SK-N-MC (cell line): ENCODE data around the gene SLC4A1.

Experiments
- DNase-seq: peaks from one replicate; pipeline ENCODE4 v3.0.0-alpha.2; 2011; ENCODE audit warnings: low read depth, low spot score
- H3K27ac ChIP-seq: fragments of 200-600 bp; sonication (generic); 2 replicates; pipeline ENCODE4 v1.5.1; 2016; ENCODE audit warnings: mixed run types
- H3K36me3 ChIP-seq: fragments of 200-600 bp; sonication (generic); 2 replicates; pipeline ENCODE4 v1.6.1; 2017; ENCODE audit warnings: antibody characterized with exemption, low read length, mixed read lengths; ENCODE audit not compliant: insufficient read depth
- H3K4me3 ChIP-seq: fragments of 200-600 bp; sonication (generic); 2 replicates; pipeline ENCODE4 v1.5.1; 2016
- H3K9ac ChIP-seq: fragments of 200-600 bp; sonication (generic); 2 replicates; pipeline ENCODE4 v1.8.0; 2017; ENCODE audit warnings: mixed run types, mixed read lengths; ENCODE audit not compliant: insufficient read length
- H3K9me3 ChIP-seq: fragments of 200-600 bp; sonication (generic); 2 replicates; pipeline ENCODE4 v1.6.1; 2017; ENCODE audit warnings: low read depth, mild to moderate bottlenecking, antibody characterized with exemption, low read length, moderate library complexity, mixed read lengths
- EZH2 ChIP-seq: fragments of 200-600 bp; sonication (generic); IDR thresholded peaks from one replicate; pipeline ENCODE4 v1.6.1; 2017; ENCODE audit warnings: antibody characterized with exemption
- FOXP2 ChIP-seq: optimal IDR thresholded peaks from 2 replicates; pipeline ENCODE3; 2011; ENCODE audit warnings: mild to moderate bottlenecking, moderate library complexity; ENCODE audit not compliant: insufficient read depth; ENCODE audit errors: extremely low read length, control extremely low read depth
- POLR2AphosphoS5 ChIP-seq: IDR thresholded peaks from 2 replicates; pipeline ENCODE4 v1.6.1; 2012; ENCODE audit warnings: mild to moderate bottlenecking, low read depth, low read length, borderline replicate concordance

The SLC4A1 gene

GRCh38 chr17:44220213-44221083 is 47.5 kb downstream of the SLC4A1 start:
- no peak for DNase-seq
- TF ChIP-seq POLR2AphosphoS5, result peak; percentile 51; the same call in 1 of the 2 replicates
- TF ChIP-seq FOXP2, result no peak
- Histone ChIP-seq H3K36me3 (peaks cover 22% of the 10 kb centered on the region), H3K9me3 (no peaks in the 10 kb centered on the region), H3K9ac (peak overlapping the region; percentile 99), H3K4me3 (peak overlapping the region; percentile 98), H3K27ac (peak overlapping the region; percentile 98)

GRCh38 chr17:44219616-44220212 is 48.2 kb downstream of the SLC4A1 start, which contains the start of gene UBTF:
Gene UBTF, minus strand, starts transcription at chr17:44219675. Its CDS starts 1,446 bp downstream, at chr17:44218229.
- Histone ChIP-seq H3K27ac (peak within 1 kb of the TSS; percentile 98), H3K36me3 (peaks cover 30% of the 10 kb centered on the region), H3K9ac (peak within 1 kb of the TSS; percentile 99), H3K4me3 (peak within 1 kb of the TSS; percentile 98), H3K9me3 (no peaks in the 10 kb centered on the region)
- TF ChIP-seq EZH2 (no peak), POLR2AphosphoS5 (0 out of 2 replicates have a peak, but pooled peaks have one; percentile 2)
- DNase-seq, result no peak

DNA sequence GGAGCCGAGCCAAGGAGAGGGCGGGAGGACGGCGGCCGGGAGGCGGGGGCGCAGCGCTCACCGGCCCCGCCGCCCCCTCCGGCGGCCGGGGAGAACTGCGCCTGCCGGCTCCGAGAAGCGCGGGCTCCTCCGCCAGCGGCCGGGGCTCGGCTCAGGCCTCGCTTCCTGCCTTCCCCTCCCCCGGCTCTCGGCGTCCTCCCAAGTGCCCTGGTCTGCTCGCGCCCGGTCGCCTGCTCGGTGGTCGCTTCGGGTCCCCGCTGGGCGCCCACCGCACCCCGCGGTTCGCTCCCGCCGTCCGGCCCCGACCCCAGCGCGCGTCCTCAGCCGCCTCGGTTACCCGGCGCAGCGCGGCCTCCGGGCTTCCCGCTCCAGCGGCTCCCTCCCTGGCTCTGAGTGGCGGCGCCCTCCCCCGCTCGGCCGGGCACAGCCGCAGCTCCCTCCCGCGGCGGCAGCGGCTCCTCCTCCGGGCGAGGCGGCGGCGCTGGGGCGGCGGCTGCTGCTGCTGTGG is 48.8 kb downstream of the SLC4A1 start:
- DNase-seq, result no peak
- Histone ChIP-seq H3K4me3 (peak overlapping the region; percentile 98), H3K36me3 (peaks cover 35% of the 10 kb centered on the region)

DNA sequence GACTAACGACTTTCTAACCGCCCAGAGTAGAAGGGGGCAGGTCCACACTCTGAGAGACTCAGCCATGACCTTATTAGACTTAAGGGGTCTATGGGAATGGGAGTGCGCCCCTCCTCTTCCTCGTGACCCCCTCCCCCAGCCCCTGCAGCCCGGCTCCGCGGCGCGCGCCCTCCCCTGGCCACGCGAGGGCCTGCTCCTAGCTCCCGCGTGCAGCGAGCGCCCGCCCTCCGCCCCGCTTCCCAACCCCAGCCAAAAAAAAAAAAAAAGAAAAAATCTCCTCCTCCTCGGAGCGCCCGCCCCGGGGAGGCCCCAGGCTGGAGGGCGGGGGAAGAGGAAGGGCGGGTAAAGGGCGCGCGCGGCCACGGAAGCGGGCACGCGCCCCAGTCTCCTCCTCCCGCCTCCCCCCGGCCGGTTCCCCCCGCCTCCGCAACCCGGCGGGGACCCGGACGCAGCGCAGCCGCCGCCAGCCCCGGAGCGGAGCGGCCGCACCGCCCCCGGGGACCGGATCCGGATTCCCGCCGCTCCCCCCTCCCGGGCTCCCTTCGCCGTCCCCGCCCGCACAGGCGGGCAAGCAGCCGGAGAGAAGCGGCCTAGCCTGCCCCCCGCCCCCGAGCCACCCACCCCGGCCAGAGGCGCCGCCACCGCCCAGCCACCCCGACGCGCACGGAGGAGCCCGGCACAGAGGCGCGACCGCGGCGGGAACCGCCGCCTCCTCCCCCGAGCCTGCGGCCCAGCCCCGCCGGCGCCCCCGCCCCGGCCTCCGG is 49.4 kb downstream of the SLC4A1 start:
- H3K36me3 ChIP-seq, result peaks cover 41% of the 10 kb centered on the region
- H3K4me3 ChIP-seq, result peak overlapping the region; percentile 98
- peak; percentile 45 for TF ChIP-seq POLR2AphosphoS5
- TF ChIP-seq EZH2, result no peak
- H3K9ac ChIP-seq, result peak overlapping the region; percentile 93
- DNase-seq, result no peak
- H3K9me3 ChIP-seq, result no peaks in the 10 kb centered on the region
- H3K27ac ChIP-seq, result peak overlapping the region; percentile 98

More for the DNA sequence above, 48.8 kb downstream of the SLC4A1 start:
- TF ChIP-seq EZH2 (no peak), FOXP2 (no peak), POLR2AphosphoS5 (no peak)
- Histone ChIP-seq H3K9me3 (no peaks in the 10 kb centered on the region), H3K27ac (peak overlapping the region; percentile 98), H3K9ac (peak overlapping the region; percentile 93)

- no peaks in the 10 kb centered on the region for H3K9me3 ChIP-seq
- peak overlapping the region; percentile 98 for H3K4me3 ChIP-seq
- no peak for TF ChIP-seq FOXP2
- no peak for TF ChIP-seq EZH2
- TF ChIP-seq POLR2AphosphoS5, result no peak
- peak overlapping the region; percentile 89 for H3K9ac ChIP-seq
- H3K36me3 ChIP-seq, result peaks cover 48% of the 10 kb centered on the region
- DNase-seq, result no peak
- peak overlapping the region; percentile 87 for H3K27ac ChIP-seq
Observed at GRCh38 chr17:44217738-44218343, 50.1 kb downstream of the SLC4A1 start.

DNA sequence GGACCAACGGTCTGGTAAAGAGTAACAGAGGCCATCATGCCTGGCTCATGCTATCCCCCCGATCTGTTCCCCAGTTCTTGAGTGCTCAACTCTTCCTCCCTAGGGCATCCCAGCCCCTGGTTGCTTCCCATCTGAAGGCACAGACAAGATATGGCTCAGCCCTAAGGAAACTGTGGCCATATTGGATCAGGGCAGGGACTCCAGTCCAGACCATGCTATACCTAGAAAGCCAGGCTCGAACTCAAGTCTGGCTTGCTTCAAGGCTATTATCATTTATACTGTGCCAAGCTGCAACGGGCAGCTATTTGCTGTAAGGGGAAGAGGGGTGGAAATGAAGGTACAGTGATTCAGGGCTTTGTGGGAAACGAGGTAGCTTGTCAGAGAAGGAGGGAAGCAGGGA is 51.2 kb downstream of the SLC4A1 start:
- peak overlapping the region; percentile 89 for H3K9ac ChIP-seq
- no peak overlapping the region for H3K27ac ChIP-seq

GRCh38 chr17:44216173-44216572 is 51.8 kb downstream of the SLC4A1 start:
- H3K4me3 ChIP-seq, result no peak overlapping the region
- DNase-seq, result no peak
- H3K9me3 ChIP-seq, result no peaks in the 10 kb centered on the region
- H3K36me3 ChIP-seq, result peaks cover 61% of the 10 kb centered on the region
- TF ChIP-seq FOXP2 (no peak), EZH2 (no peak), POLR2AphosphoS5 (no peak)
- no peak overlapping the region for H3K27ac ChIP-seq
- no peak overlapping the region for H3K9ac ChIP-seq

More for the DNA sequence above, 51.2 kb downstream of the SLC4A1 start:
- Histone ChIP-seq H3K4me3 (peak overlapping the region; percentile 98), H3K9me3 (no peaks in the 10 kb centered on the region), H3K36me3 (peaks cover 56% of the 10 kb centered on the region)
- no peak for TF ChIP-seq POLR2AphosphoS5
- no peak for TF ChIP-seq EZH2
- TF ChIP-seq FOXP2, result no peak
- no peak for DNase-seq
